GM04503 (cell line): ENCODE results near the gene MAGI2.

Source experiments
- DNase-seq: peaks from one replicate; pipeline ENCODE4 v3.0.0-alpha.2; 2012; ENCODE audit warnings: low read depth

MAGI2 gene

GRCh38 chr7:78081888-78082287, 1371.6 kb downstream of the MAGI2 start:
- no peak for DNase-seq

- no peak for DNase-seq
Measured at GRCh38 chr7:78081344-78081743, 1372.1 kb downstream of the MAGI2 start.

- DNase-seq = no peak
Measured at GRCh38 chr7:78080811-78081210, 1372.7 kb downstream of the MAGI2 start.

DNA sequence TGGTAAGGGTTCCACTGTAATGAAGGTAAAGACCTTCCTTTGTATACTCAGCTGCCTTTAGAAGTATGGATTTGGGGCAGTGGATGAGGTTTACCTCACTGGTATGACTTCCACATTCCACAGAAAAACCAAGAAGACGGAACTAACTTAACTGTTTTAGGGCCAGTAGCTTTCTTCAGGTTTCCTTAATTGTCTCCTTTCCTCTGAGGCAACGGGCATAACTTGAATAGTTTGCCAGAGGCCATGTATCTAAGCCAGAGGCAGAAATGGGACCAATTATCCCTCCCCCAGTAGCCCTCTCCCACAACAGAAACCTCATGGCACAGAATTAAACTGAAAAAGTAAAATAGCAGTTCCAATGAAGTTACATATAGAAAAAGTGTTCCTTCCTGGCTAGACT, 1373.2 kb downstream of the MAGI2 start:
- DNase-seq = no peak

DNA sequence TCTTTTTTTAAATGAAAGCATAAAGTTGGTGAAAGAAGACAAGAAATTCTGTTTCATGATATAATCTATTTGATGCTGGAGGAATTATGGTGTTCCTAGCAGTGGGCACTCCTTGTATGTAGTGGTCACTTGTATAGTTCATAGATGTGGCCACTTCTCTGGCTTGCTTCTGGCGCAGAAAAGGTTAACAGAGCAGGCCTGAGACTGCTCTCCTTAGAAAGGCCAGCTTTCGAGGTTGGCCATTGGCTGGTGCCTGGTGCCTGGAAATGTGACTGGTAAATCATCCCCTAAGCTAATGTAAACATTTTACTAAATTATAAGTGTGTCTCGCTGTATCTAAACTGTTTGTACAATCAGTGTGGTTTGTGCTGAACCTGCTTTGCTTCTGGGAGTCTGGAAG, 1378.8 kb downstream of the MAGI2 start:
- DNase-seq = no peak

- DNase-seq = no peak
Measured at GRCh38 chr7:78073609-78074382, 1379.7 kb downstream of the MAGI2 start.

DNA sequence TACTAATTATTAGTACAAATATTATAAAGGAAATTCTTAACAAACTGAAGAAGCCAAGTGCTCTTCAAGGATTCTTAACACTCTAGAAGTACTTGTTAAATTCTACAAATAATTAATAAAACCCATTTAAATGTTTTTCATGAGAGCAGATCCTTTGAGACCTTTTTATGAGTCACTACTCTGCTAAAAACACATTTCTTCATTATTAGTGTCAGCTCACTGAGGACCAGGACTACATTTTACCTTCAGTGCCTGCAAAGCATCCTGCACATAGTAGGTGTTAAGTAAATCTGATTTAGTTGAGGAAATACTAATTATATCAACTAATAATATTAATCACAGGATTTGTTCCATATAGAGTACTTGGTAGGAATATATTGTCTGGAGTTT, 1381.3 kb downstream of the MAGI2 start:
- no peak for DNase-seq

GRCh38 chr7:78071491-78072200, 1381.8 kb downstream of the MAGI2 start:
- no peak for DNase-seq

DNA sequence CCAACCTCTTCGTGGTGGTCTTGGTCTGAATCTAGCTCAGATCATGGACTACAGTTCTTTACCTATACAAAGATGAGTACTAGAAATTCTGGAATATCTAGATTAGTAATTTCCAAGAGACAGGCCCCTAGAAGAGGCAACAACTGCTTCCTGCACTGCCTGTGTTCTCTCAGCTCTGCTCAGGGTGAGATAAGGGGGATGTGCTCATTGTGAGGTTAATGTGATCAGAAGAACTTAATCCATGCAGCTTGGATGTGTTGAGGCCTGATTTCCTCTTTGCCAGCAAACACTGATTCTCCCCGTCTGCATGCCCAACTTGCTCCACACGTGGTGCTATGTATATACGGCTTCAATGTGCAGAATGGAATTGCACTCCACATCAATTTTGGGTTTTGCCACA, 1386.9 kb downstream of the MAGI2 start:
- no peak for DNase-seq

DNA sequence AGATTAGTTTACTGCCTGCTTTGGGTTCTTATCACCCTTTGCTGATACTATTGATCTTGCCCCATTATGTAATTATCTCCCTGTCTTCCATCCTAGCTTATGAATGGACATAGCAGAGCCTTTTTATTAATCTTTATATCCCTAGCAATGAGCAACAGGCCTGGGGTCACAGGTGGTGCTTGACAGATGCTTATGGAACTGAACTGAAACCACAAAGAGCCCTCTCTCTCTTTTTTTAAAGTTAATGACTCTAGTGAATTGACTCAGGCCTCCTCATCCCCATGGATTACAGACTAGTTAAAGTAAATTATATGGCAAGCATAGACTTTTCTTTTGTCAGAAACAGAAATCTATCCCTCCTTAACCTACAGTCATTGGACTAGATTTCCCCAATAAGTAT, 1389.7 kb downstream of the MAGI2 start:
- no peak for DNase-seq

GRCh38 chr7:78062214-78062613, 1391.3 kb downstream of the MAGI2 start:
- no peak for DNase-seq

DNA sequence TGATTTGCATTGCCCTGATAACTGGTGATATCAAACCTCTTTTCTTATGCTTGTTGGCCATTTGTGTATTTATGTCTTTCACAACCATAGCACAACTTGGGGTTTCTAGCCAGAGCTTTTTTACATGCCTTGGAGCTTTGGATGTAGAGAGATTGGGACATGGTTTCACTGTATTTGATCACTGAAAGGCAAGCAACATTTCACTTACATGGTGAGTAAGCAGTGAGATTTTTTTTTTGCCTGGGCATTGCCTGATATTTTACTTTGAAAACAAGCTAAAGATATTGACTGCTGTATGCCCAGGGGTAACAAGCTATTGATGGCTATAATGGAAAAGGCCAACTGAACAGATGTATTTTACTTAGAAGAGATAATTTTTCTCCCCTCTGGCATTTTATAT, 1395.9 kb downstream of the MAGI2 start:
- no peak for DNase-seq

DNA sequence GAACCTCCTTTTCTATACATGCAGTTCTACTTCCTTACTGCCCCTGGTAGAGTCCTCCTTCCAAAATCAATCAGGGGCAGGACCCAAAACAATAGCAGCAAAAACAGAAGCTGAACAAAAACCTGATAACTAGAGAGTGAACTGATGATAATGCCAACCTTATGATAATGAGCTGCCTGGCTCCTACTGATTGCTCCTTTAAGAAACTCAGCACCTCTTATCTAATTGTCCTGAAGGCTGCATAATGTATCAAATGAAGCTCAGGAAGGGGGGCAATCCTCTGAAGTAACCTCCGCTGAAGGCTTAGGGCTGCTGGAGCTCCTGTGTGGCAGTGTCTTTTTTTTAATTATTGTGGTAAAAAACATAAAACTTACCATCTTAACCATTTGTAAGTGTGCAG, 1397.9 kb downstream of the MAGI2 start:
- DNase-seq = no peak

DNA sequence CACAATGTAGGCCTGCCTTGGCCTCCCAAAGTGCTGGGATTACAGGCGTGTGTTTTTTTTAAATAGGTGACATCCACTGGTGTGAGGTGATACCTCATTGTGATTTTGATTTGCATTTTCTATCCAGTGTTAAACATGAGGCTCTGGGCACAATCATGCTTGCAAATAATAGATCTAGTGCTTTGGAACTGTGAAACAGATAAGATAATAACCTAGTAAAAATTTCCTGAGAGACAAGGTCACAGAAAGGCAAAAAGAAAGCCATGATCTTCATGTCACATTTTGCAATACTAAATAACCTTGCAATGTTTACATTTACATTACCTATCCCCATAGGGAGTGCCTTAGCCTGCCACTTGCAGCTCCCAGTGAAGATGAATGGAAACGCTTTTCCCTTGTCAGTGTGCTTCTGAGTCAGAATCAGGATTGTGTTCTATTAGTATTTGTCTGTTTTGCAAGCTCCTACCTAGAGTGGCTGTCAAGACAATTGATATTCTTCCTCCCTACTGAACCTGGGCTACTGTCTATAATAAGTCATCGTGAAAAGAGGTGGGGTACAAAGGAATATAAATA, 1398.4 kb downstream of the MAGI2 start:
- no peak for DNase-seq

GRCh38 chr7:78052112-78052511, 1401.4 kb downstream of the MAGI2 start:
- no peak for DNase-seq

- DNase-seq = no peak
Measured at GRCh38 chr7:78047800-78048199, 1405.7 kb downstream of the MAGI2 start.

- DNase-seq = no peak
Measured at GRCh38 chr7:78043159-78043558, 1410.3 kb downstream of the MAGI2 start.

DNA sequence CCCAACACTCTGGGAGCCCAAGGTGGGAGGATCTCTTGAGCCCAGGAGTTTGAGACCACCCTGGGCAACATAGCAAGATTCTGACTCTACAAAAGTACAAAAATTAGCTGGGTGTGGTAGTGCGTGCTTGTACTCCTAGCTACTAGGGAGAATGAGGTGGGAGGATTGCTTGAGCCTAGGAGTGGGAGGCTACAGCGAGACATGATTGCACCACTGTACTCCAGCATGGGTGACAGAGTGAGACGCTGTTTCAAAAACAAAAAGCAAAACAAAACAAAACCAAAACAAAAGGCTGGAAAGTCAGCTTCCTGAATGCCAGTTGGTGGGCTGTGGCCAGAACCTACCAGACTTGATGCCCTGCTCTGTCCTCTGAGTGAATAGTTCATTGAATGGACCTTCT, 1412.0 kb downstream of the MAGI2 start:
- DNase-seq = no peak

DNA sequence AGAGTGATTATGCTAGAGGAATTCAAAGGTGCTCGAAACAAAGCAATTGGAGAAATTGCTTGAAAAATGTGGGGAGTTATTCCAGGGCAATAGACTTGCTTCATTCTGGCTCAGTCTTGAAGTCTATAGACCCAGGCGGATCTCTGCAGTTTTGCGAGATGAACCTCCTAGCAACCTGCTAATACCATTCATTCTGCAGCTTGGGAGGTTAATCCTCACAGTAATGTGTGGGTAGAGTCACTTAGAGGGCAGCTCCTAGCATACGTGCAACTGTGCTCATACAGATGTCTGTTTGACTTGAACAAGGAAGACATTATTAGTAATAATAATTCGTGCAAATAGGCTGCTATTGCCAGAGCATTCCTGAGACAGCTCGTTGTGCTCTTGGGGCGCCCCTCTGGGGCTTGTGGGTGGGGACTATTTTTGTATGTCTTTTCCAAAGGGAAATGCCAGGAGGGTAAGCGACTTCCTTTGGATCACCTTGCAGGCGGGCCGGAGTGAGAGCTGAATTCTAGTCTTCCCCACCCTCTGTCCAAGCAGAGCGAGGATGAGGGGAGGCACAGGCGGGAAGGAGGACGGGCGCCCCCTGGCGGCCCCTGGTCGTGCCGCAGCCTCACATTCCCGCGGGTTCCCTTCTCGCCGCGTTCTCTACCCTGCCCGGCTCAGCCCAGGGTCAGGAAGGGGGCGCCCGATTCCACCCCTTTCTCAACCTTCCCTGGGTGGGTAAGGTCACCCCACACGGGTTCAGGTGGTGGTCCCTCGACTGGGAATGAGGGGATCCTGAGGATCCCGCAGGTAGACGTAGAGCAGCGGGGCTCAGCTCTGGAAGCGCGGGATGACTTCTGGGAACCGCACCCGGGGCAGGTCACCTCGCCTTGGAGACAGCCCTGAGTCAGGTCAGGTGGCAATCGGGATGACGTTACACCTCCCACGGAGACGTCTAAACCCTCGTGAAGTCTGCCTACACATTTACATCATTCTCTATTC, 1413.4 kb downstream of the MAGI2 start:
- DNase-seq = no peak

DNA sequence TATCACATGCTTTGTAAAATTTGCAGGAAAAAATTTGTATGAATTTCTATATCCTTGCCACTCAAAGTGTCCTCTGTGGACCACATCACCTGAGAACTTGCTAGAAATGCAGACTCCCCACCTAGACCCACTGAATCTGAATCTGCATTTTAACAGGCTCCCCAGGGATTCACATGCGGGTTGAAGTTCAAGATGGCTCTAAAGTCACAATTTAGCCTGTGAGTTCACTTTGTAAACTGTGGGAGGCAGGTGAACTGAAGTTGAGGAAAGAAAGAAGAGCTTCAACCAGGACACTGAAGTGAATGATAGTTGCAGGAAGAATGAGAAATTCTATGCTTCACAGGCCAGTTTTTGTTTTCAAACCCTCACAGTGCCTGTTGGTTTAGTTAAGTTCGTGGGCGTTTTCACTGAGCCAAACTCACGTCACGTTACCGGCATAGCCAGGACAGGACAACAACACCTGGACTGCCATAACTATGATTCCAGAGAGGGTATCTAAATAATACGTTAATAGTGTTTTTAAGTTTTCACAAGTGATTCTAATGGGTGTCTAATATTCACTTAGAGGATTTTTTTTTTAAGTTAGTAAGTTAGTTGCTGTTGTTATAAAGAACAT, 1414.9 kb downstream of the MAGI2 start:
- DNase-seq = no peak

DNA sequence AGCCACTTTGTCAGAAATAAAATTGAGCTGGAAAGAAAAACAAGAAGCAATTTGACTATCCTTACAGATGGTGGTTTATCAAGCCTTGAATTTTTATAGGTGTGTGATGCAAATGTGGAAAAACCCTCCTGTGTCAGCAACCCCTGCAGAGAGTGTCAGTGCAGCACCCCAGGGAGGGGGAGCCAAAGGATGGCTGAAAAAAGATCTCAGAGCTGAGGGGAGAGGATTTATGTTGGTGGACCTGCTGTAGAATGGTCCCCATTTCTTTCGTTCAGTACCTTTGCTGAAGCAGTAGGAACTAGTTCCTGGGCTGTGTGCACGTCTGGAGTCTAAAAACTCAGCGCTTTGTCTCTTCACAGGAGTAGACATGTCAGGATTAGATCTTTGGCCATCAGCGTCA, 1415.9 kb downstream of the MAGI2 start:
- no peak for DNase-seq

DNA sequence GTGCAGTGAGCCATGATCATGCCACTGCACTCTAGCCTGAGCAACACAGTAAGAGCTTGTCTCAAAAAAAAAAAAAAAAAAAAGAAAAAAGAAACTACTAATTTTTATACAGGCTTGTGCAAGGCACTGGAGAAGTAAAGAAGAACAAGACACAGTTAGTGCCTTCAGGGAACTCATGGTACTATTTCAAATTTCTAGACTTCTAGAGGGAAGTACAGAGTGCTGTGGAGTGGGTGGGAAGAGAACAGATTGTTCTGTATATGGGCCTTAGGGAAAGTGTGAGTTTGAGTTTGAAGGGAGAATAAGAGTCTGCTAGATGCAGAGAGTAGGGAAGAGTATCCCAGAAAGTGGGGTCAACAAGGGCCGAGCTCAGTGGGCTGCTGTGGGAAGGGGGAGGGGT, 1420.1 kb downstream of the MAGI2 start:
- DNase-seq = no peak
